Endothelial cell of hepatic sinusoid (primary cell): ENCODE data around the gene TTLL7.

Source experiments
- in situ Hi-C: cut with HindIII; loops from 2 replicates; pipeline ENCODE4 v1.10.0; 2017; ENCODE audit warnings: low sequenced_read_pairs

The TTLL7 gene

DNA sequence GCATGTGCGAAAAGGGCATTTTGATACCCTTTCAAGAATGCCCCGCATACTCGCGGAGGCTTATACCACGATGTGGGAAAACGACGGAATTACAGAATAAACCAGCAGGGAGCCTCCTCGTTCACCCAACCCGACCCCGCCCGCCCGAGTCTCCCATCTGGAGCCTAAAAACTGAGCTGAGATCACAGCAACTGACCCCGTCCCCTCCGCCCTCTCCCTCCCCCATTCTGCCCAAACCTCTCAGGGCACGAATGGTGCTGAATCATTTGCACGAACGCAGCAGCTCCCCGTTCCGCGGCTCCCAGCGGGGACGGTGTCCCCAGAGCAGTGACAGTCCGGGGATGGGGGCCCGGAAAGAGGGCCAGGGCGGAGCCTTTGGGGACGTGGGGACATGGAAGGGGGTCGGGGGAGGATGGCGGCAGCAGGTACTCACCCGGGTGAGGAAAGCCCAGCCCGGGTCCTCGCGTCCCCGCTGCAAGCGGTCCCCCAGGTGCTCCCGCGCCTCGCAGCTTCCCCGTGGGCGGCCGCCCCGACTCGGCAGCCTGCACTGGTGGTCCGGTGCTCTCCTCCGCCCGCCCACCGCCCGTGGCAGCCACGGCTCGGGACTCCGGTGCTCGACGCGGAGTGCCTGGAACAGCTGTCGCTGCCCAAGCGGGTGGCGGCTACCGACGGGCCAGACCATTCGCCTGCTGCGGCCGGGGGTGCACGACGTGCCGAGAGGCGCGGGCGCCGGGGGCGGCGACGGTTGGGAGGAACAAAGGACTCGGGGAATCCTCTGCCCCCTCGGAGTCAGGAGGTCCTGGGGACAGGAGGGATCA, at the start of gene TTLL7:
TSS of gene TTLL7 (minus strand) at position 635 of the 818 bp plus-strand sequence. CDS start 46,921 bp downstream, outside the sequence.
- in situ Hi-C loops = no loop called here

- in situ Hi-C loops = no loop called here
Measured at GRCh38 chr1:84042461-84042860, 43.5 kb upstream of the TTLL7 start.

DNA sequence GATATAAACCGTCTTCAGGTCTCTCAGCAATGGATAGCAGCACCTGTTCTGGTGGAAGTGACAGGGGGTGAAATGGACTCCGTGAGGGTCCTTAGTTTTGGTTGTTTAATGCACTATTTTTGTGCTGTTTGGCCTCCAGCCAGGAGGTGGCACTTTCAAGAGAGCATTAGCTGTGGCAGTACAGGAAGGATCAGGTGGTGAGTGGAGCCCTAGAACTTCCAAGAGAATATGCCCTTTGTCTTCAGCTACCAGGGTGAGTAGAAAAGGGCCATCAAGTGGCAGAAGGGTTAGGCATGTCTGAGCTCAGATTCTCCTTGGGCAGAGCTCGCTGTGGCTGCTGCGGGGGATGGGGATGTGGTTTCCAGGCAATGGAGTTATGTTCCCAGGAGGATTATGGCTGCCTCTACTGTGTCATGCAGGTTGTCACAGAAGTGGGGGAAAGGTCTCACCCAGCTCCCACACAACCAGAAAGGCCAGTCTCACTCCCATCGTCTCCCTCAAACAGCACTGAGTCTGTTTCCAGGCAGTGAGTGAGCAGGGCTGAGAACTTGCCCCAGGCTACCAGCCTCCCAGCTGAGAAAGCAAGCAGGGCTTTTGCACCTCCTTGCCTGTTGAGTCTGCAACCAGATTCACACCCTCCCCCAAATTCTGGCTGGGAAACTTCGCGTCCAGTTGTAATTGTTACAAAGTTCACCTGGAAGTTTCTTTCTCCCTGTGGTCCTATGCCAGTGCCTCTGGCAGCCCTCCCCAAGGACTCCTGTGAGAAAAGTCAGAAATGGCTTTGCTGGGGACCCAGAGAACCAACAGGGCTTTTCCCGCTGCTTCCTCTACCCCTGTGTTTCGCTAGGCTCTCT, 39.1 kb upstream of the TTLL7 start:
- in situ Hi-C loops = no loop called here

DNA sequence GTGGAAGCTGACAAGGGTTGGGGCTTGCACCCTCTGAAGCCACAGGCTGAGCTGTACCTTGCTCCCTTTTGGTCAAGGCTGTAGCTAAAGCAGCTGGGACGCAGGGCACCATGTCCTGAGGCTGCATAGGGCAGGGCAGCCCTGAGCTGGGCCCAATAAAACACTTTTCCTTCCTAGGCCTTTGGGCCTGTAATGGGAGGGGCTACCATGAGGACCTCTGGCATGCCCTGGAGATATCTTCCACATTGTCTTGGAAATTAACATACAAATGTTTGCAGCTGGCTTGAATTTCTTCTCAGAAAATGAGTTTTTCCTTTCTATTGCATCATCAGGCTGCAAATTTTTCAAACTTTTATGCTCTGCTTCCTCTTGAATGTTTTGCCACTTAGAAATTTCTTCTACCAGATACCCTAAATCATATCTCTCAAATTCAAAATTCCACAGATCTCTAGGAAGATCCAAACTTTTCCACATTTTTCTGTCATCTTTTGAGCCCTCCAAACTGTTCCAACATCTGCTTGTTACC, 32.9 kb upstream of the TTLL7 start:
- in situ Hi-C loops = no loop called here

- in situ Hi-C loops = no loop called here
Measured at GRCh38 chr1:84027368-84027767, 28.4 kb upstream of the TTLL7 start.

DNA sequence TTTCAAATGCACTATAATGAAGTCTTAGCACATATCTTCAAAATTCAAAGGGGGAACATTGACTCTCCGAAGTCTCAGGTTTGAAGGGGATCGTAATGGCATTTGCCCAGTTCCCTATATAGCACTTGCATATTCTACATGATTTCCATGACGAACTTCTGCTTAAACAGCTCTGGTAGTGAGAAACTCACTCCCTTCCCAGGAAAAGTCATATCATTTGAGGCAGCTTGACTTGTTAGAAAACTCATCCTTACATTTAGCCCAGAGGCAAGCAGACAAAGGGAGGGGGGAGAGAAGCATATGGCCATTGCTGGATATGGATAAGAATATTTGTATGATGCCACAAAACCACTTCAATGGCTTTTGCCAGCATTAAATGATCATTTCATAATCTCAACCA, 27.0 kb upstream of the TTLL7 start:
- in situ Hi-C loops = no loop called here

GRCh38 chr1:84021822-84022221, 22.9 kb upstream of the TTLL7 start:
- in situ Hi-C loops = no loop called here

DNA sequence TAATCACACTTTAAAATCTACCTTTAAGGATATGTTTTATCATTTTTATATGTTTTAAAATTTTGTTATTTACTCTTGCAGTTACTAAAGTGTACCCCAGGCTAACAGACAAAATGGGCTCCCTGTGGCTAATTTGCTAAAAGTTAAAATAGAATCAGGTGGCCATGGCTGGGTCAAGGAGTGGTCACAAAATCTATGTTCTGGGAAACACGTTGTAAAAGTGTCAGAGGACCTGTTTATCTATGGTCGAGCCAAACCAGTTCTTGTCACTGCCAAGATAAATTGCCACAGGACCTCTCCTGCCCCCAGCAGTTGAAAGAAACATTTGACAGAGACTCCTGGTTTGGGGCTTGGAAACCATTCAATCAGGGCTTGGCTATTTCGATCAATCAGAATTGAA, 21.2 kb upstream of the TTLL7 start:
- in situ Hi-C loops = no loop called here

GRCh38 chr1:84019217-84019616, 20.3 kb upstream of the TTLL7 start:
- in situ Hi-C loops = no loop called here

DNA sequence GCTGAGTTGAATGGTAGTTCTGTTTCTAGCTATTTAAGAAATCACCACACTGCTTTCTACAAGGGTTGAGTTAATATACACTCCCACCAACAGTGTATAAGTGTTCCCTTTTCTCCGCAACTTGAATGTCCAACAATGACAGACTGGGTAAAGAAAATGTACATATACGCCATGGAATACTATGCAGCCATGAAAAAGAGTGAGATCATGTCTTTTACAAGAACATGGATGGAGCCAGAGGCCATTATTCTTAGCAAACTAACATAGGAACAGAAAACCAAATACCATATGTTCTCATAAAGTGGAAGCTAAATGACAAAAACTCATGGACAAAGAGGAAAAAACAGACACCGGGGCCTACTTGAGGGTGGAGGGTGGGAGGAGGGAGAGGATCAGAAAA, 14.8 kb upstream of the TTLL7 start:
- in situ Hi-C loops = no loop called here

DNA sequence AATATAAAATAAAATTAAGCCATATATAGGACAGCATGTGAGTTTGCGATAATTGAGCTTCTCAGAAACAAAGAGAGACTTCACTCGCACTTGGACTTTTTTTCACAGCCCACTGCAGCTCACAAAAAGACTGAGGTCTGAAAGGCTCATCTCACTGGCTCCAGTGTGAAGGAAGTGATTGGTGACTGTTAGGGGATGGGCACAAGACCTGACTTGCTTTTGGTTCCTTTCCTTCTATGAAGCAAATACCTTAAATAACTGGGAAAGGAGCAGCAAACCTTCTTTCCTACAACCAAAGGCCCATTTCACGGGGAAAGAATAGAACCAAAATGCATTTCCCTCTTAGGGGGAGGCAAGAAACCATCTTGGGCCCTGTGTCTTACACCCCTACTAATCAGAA, 13.1 kb upstream of the TTLL7 start:
- in situ Hi-C loops = no loop called here

DNA sequence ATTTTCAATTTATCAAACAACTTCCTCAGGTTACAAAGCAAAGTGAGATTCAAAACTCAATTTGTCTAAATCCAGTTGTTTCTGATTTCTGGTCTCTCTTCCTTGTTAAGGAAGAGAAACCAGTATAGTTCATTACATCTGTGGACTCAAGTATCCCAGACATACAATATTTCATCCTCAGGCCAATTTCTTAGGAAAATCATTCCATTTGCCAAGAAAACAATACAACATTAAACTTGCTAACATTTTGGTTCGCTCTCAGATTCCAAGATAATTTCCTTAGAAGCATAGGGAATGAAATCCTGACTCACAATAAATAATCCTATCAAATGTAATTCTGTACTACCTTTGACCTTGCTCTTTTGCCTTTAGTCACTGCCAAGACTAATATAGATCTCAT, 11.2 kb upstream of the TTLL7 start:
- in situ Hi-C loops = no loop called here

GRCh38 chr1:84008631-84009030, 9.7 kb upstream of the TTLL7 start:
- in situ Hi-C loops = loop anchor here (10.0 kb wide), 1 partner anchor 114 kb away; no protein-coding TSS in a partner anchor

DNA sequence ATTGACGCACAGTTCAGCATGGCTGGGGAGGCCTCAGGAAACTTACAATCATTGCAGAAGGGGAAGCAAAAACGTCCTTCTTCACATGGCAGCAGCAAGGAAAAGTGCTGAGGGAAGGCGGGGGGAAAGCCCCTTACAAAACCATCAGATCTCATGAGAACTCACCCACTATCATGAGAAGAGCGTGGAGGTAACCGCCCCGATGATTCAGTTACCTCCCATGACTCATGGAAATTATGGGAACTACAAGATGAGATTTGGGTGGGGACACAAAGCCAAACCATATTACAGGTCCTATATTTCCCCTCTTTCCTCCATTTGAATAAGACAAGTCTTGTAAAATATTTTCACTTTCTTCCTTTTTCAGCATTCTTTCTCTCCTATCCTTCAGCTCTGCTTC, 7.7 kb upstream of the TTLL7 start:
- in situ Hi-C loops = loop anchor here (10.0 kb wide), 1 partner anchor 112 kb away; no protein-coding TSS in a partner anchor

DNA sequence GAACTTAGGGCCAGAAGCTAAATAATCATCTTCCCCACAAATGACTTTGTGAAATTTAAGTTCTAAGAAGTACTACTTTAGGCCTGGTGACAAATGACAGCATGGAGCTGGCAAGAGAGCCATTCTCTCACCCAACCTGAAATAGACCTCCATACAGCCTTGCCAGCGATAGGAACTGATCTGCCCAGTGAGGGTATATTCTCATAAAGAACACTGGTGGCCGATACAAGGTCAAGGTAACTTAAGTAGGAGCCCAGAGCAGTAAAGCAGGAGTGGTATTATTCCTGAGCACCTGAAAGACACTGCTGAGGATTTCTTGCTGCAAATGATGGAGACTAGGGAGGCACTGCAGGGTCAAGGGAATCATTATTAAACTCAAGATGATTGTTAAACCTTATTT, 2.6 kb upstream of the TTLL7 start:
- in situ Hi-C loops = loop anchor here (5.0 to 10.0 kb wide), 2 partner anchors 61 to 107 kb away; no protein-coding TSS in a partner anchor

DNA sequence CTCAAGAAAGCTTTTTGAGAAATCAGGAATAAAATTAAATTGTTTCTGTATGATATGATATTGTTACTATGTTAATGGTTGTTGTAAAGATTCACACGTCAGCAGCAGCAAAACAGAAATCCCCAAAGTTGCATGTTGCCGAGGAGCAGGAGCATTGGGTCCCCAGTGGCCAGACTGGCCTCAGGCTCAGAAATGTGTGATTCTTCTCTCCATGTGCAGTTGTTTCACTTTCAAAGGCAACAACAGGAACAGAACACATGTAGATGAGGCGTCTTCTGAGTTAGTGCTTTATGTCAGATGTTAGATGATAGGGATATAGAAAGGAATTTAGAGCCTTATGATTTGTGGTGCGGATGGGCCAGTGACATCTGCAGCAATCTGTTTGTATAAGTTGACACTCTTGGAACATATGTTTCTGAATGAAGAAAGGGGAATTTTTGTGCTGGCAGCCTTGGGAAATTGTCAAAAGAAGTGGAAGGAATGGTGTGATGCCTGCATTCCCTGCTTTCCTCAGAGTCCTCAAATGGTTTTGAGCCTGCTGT, 2.1 kb upstream of the TTLL7 start:
- in situ Hi-C loops = loop anchor here (5.0 to 10.0 kb wide), 2 partner anchors 61 to 106 kb away; no protein-coding TSS in a partner anchor

GRCh38 chr1:84000196-84000885, 1.4 kb upstream of the TTLL7 start:
- in situ Hi-C loops = loop anchor here (5.0 to 10.0 kb wide), 2 partner anchors 62 to 106 kb away; no protein-coding TSS in a partner anchor

- in situ Hi-C loops = no loop called here
Measured at GRCh38 chr1:83999316-83999819, 436 bp upstream of the TTLL7 start.

- in situ Hi-C loops = no loop called here
Measured at GRCh38 chr1:83998205-83998497, 781 bp downstream of the TTLL7 start.

DNA sequence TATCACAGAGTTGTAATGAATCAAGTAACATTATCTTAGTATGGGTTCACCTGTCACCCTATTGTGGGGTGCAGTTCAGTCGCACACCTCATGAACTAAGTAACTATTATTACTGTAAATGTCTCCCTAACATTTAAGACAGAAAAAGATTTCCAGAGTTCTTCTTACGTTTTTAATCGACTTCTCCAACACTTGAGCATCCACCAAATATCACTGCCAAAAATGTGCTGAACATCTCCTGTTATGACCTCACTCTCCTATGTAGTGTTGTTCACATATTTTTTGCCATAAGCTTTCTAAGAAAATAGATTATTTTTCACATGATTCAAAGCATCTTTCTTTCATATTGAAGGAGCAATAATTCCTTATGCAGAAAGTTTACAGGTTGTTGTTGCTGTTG, 1.3 kb downstream of the TTLL7 start:
- in situ Hi-C loops = no loop called here
